Pulmonary artery endothelial cell (primary cell): ENCODE results near the gene ADGRB2. TPM values are rescaled to one million over a fixed set of nuclear protein-coding genes. Genes with fewer than 3 reads are reported as not detected.

ENCODE experiments used
- DNase-seq: peaks from one replicate; pipeline ENCODE4 v3.0.0-alpha.2; 2011; ENCODE audit warnings: low read depth, low spot score
- total RNA-seq: library from RNA; depleted of rRNA; stranded (reverse); fragments of >200 nt; gene quantifications from 2 replicates; pipeline ENCODE4 v1.2.3, GENCODE V29; 2014

The ADGRB2 gene
- total RNA-seq, 1 donor from 2014 or later = 0.92 TPM

DNA sequence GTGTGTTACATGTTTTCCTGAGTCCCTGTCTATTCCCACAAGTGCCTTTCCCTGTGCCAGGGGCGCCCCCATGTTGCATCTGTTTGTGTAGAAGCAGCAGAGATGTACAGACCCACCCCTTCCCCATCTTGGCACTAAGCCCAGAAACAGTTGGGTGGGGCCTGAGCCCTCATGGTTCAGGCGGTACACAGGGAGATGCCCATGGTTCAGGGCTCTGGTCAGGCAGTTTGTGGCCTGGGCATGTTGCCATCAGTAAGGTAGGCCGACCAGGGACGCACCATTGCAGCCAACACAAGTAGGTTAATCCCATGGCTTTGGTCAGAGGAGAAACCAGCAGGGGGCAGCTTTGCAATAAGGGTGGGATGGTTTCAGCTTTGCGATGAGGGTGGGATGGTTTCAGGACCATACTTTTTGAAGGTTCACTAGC is 914 bp upstream of the ADGRB2 start:
- DNase-seq = no peak

DNA sequence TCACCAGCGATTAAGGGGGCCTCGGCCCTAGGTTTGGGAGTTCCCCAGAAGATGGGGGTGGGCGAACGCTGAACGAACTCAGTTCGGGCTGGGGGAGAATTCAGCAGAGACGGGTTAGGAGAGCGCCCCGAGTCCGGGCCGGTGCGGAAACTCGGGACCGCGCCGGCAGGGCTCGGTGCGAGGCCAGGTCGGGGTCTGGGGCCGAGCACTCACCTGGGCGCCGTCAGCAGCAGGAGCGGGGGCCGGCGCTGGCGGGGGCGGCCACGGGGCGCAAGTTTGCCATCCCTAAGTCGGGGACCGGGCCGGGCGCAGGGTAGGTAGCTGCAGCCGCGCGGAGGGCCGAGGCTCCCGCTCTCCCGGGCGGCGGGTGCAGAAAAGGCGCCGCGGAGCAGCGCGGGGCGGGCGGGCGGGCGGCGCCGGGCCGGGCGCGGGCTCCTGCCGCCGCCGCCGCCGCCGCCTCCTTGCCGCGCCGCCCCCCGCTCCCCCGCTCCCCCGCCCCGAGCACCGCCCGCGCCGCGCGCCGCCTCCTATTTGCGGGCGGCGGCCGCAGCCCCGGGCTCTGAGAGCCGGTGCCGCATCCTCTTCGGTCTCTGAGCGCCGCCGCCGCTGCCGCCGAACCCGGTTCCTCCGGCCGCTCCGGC is 349 bp downstream of the ADGRB2 start:
- DNase-seq = no peak

DNA sequence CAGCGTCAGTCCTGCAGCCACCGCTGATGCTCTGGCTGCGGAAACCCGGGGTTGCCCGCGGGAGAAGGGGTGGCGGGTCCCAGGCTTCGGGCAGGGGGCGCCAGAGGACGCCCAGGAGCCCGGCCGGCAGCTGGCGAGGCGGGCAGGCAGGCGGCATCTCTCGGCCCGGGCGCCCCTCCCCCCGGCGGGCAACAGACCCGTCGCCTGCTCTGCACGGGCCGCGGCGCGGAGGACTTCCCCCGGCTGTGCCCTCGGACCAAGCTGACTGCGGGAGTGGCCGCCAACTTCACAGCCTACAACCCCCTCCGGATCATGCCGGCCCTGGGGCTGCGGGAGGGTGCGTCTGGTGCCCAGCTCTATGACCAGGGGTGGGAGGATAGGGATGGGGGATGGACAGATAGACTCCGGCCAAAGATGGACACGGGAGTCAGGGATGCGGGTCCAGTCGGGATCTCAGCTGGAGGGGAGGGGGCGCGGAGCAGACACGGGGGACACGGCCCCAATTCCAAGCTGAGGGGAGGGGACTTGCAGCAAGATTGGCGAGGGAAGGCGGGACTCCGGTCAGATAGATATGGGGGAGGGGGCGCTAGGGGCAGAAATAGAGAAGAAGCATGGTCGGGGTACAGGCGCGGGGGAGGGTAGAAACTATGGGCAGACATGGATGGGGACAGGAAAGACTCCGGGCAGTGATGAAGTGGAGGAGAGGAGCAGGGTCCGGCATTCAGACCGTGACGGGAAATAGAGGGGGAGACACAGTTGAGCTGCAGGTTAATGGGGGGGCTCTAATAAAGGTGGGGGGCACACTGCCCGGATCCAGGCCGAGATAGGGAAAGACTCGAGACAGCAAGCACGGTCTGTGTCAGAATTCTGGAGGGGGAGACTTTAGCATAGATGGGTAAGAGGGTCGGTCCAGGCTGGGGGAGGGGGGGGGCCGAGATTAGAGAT is 1.1 kb downstream of the ADGRB2 start:
- DNase-seq = no peak

DNA sequence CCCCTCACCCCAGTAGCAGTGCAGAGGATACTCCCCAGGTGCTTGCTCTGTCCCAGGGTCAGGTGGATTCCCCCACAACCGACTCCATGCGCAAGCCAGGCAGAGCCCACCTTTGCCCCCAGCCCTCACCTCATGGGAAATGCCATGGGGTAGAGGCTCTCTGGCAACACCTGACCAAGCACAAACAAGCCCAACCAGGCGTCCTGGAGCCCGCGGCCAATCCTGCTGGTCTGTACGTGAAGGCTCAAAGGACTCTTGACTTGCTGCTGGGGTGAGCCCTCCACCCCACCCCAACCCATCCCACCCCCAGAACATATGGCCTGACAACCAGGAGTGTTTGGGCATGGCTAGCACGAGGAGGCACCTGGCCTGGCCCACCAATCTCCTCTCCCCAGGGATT is 1.8 kb downstream of the ADGRB2 start:
- DNase-seq = no peak

DNA sequence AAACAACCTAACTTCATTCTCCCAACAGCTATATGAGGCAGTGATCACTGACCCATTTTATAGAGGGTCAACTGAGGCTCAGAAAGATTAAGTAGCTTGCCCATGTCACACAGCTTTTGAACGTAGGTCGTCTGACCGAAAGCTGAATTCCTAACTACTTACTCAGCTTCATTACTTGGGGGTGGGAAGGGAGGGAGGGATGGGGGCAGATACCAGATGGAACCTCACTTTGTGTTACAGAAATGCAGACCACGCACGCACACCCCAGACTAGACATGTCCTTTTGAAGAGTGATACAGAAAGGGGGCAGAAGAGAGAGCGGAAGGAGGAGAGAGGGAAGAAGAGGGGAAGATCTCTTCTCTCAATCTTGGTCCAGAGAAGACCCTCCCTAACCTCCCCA is 2.3 kb downstream of the ADGRB2 start:
- DNase-seq = no peak

DNA sequence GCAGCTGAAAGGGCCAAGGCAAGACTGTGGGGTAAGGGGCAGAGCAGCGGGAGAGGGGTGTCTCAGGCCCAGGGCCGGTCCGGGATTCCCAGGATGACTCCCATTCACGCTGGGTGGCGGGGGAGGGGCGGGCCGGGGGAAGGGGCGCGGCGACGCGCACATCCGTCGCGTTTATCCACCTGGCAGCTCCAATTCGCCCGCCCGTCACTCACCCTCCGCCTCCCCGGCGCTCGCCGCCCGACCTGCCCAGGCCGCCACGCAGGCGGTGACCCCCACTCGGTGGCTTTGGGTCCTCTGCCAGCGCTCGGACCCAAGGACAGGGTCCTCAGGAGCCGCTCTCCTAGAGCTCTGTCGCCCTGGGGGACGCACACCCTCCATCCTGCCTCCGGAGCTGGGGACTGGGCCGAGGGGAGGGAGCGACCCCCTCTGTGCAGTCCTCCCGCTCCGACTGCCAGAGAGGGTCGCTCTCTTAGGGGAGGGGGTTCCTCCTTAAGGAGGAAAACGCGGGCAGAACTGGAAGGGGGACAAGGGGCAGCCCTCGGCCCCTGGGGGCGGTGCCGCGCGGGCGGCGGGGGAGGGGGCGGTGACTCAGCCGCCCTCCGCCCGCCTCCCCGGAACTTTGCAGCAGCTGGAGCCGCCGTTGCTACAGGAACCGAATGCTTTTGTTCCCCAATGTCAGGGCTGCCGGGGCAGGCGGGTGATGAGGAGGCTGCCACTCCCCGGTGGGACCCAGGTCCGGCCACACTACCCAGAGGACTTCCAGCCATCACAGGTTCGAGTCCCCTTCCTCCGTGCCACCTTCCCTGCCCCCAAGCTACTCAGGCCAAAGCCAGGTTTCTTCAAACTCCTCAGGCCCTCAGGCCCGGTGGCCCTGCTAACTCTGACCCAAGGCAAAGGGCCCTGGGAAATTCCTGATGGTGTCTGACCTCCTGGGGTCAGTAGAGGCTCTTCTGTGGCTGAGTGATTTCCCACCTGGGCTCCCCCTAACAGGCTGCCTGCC is 3.4 kb downstream of the ADGRB2 start:
- no peak for DNase-seq

DNA sequence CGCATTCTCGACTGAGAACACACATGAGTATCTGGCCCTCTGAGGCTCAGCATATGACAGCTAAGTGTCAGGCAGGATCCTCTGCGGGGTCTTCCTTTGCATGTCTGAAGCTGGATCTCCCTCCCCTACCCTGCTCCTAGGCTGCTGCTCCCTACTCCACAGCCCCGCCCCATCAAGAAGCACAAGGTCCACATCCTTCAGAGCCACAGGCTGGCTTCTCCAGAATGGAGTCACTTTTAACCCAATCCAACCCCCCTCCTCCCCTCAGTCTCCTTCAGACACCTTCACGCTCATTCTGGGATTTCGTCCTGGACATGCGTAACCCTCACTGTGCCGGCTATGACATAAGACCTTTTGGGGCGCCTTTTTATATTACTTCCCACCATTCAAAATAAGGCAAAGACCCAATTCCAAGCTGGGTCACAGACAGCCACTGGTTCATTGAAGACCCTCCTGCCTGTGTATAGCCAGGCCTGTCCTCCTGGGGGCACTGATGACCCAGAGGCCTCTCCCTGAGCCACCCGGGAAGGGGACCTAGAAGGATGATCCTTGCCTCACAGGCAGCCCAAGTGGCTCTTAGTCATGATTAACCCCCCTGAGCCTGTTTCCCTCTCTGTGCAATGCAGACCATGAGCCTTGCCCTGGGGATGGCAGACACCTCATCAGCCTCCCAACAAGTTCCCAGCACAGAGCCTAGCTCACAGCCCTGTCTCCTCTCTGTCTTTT is 4.7 kb downstream of the ADGRB2 start:
- no peak for DNase-seq

DNA sequence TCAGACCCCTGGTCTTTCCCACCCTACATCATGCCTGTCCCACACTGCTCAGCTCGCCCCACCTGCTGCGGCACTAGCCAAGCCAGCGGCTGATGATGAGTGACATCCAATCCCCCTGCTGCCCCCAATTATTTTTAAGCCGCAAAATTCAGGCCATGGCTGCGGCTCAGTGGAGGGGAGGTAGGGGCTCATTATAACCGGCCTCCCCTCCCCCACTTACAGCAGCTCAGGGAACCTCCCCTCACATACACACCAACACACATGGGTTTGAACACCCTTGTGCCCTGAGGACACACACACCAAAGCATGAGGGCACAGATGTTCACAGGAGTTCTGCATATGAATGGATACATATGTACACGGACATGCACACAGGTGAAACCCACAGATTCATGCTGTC is 5.3 kb downstream of the ADGRB2 start:
- no peak for DNase-seq

DNA sequence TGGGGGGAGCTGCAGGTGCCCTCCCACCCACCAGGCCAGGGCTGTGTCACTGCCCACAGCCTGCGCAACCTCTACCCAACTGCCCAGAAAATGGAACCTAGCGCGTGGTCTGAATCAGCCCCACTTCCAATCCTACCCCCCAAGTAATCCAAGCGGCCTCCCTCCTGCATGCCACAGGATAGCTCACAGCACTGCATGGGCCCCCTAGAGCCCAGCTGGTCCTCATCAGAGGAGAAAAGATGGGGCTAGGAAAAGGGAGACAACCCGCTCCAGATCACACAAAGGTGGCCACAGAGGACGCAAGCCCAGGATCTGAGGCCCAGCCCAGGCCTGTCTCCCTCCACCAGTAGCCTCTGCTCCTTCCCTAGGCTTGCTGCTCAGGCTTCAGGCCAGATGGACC is 6.2 kb downstream of the ADGRB2 start:
- no peak for DNase-seq

DNA sequence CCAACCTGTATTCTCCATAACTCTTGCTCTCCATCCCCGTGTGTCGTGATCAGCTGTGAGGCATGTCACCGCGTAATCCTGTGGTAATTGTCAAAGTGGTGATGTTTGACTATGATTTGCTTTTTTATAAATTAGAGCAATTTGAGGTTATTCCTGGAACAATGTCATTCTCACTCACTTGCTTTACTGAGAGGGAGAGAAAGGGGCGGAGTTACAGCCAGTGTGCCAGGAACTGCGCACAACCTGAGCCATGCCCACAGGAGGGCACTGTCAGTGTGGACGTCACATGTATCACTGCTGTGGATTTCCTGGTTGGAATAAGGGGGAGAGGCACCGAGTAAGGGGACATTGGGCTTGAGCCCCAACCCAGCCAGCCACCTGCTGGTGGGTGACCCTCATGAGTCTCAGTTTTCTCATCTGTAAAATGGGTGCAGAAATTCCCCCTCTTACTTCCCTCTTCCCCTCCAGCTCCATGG is 6.9 kb downstream of the ADGRB2 start:
- no peak for DNase-seq

DNA sequence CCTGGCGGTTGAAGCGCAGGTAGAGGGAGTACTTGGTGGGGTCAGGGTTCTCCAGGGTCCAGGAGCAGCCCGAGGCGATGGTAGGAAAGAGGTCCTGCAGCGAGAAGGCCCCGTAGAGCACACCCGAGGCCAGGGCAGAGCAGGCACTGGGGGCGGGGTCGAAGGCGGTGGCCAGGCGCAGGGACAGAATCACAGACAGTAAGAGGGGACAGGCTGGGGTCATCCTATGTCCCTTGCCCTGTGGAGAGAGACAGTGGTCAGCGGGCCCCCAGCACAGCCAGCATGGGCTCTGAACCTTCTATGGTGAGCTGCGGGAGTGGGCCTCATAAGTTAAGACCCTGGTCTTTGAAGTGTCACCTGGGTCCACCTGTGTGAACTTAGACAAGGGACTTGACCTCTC is 7.6 kb downstream of the ADGRB2 start:
- DNase-seq = no peak

DNA sequence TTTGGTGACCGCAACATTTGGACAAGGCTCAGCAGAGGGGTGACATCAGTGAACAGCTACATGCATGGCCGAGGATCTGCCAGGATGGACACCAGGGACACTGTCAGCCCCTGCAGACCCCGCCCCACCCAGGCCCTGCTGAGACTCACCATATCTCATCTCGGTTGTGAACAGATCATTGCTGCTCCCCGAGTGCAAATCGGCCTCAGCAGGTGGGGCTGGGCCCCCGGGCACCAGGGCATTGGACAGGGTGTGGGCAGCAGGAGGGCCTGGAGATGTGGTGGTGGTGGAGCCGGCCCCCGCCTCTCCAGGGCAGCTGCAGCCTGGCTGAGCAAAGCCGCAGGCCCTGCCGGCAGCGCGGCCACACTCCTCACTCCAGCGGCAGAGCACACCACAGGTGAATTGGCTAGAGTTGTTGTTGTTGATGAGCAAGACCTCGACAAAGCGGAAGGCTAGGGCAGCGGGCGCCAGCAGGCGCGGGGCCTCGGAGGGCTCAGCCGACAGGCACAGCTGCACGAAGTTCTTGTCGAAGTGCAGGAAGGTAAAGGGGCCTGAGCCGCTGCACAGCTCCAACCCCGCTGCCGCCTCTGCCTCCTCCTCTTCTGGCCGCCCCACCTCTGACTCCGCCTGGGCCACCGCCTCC is 8.2 kb downstream of the ADGRB2 start:
- DNase-seq = no peak

DNA sequence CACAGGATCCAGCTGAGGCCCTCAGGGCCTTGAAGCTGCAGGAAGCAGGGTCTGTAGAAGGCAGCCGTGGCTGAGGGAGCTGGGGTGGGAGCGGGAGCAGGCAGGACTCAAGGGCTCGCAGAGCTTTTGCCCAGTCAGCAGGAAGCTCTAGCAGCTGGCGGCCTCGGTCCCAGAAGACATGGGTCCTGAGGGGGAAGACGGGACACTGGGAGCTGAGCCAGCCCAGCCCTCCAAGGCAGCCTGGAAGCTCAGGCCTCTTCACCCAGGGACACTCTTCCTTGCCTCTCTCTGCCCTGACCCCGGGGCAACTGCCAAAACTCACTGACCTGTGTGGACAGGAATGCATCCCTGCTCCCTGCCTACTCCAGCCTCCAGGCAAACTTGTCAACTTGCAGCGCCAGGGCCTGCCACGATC is 8.9 kb downstream of the ADGRB2 start:
- DNase-seq = no peak

DNA sequence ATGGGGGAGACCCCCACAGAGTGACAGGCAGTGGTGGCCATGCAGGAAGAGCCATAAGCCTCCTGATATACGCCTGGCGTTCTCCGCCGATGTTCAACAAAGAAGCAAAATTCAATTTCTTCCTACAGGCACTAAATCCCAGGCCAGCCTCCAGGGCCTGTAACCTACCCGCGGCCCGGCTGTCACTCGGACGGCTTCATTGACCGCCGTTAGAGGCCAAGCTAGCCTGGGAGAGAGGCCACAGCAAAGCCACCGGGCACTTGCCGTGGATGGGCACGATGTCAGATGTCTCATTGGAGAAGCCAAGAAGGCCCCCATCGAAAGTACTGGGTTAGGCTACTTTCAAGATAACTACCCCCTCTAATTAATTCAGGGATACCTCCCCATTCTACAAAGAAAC is 9.7 kb downstream of the ADGRB2 start:
- no peak for DNase-seq

DNA sequence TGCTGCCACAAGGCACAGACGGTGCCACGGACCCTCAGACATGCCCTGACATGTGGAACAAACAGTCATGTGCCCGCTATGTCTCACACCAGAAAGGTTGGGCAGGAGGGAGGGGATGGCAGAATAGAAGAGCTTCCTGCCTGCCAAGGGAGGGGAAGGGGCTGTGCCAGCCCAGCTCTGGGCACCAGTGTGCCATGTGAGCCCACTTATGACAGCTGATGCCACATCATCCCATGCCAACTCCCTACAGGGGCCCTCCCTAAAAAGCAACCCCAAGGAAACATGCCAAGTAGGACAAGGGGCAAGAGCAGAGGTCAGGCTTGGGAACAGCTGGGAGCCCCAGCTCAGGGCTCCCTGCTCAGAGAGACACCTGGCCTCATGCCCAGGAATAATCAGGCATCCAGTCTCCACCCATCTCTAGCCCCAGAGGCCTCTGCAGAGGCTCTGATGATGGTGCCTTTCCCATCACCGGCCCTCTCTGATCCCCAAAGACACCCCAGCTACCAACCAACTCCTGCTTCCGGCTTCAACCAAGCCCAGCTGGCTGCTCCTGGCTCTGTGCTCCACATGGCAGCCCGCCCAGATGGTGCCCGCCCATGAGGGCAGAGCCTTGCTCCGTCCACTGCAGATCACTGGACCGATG is 10.3 kb downstream of the ADGRB2 start:
- DNase-seq = no peak

DNA sequence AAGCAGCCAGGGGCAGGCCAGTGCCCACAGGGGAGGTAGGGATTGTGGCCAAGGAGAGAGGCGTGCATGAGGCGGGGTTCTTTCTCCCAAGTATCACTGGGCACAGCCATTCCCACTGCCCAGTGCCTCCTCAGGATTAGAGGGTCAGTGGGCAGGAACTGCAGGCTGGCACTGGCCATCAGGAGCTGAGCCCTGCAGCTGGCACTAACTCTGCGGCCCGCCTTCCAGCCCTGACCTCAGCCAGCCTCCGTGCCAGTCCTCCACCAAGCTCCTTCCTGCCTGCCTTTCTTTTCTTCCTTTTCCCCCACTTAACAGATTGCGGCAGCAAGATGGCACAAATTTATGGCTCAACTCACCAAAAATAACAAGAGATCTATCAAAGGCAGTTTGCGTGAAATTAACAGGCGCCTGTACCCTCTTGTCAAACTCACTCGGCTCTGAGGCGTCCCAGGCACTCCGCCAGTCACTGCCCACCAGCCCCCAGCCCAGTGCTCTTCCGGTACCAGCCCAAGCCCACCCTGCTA is 11.1 kb downstream of the ADGRB2 start:
- DNase-seq = no peak

DNA sequence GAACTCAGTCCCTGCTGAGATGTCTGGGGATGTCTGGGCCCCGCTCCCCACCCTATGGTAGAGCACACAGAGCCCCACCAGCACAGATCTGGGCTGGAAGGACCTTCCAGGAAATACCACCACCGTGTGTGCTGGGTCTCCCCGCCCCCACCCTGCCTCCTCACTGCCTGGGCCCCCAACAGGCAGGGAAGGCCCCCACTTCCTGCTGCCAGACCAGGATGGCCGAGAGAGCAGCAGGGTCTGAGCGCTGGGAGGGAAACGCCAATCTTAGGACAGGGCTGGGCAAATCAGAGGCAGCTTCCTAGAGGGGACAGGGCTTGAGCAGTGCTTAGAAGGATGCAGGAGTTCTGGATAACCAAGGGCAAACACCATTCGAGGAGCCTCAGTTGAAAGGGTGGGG is 11.9 kb downstream of the ADGRB2 start:
- no peak for DNase-seq

DNA sequence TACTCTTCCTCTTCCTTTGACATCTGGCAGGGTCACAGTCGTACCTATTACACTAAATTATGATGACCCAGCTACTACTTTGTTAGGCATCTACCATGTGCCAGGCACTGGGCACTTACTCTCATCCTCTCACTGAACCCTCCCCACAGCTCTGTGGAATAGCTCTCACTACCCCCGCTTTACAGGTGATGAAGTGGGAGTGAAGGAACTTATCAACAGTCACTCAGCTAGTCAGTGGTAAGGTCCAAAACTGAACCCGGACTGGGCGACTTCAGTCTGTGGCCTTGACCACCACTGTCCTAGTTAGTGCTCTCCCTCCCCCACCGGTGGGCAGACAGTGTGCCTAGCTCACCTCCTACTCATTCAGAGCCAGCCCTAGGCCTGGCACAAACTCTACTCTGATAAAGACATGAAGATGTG is 12.3 kb downstream of the ADGRB2 start:
- no peak for DNase-seq

DNA sequence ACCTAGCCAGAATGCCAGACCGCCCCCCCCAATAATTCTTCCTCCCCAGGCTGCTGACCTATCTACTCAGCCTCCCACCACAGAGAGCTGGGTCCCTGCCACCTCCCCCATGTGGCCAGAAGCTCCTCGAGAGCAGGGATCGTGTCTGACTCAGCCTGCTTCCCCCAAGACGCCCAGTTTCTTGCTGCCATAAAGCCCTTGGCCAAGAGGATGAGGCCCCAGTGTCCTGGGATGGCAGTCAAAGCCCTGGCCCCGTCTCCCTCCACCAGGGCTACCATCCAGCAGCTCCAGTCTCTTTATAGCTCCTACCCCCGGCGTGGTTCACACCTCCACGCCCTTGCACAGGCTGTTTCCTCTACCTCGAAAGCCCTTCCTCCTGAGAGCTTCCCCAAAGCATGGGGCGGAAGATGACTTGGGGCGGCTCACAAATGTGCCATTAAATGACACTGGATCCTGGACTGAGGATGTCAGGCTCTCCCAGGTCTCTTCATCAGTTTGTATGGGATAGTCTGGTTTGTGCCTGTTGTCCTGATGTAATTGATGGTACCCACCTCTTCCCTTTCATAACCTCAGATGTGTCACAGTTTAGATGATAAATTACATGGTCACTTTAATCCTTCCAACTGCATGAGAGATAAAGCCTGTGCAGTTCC is 13.2 kb downstream of the ADGRB2 start:
- DNase-seq = no peak
